GM12878 (cell line): ENCODE data around the gene SCLT1. TPM values are rescaled to one million over a fixed set of nuclear protein-coding genes. Genes with fewer than 3 reads are reported as not detected.

Experiments
- ATAC-seq: fragments of 200-7000 bp; cut with Tn5 transposase; 3 replicates; pipeline ENCODE4 v1.9.1; 2020; ENCODE audit warnings: mild to moderate bottlenecking, moderate library complexity
- BruUV-seq: library from RNA; stranded (reverse); fragments of 400-500 nt; replicated peaks from 2 replicates; lab custom pipeline; 2021; lab: Mats Ljungman, UMichigan
- CTCF ChIA-PET: fragments of 300-600 bp; sonication (Branson Sonifier 250); formaldehyde crosslinking; extraction: SDS; loops from one replicate; lab custom pipeline; 2021; ENCODE audit warnings: inconsistent platforms; lab: Yijun Ruan, JAX
- POLR2A ChIA-PET: fragments of 350-600 bp; formaldehyde crosslinking; extraction: SDS; loops from one replicate; lab custom pipeline; 2021; ENCODE audit warnings: inconsistent platforms; lab: Charles Lee
- RAD21 ChIA-PET: fragments of 300-600 bp; sonication (Branson Sonifier 250); formaldehyde crosslinking; loops from one replicate; lab custom pipeline; 2023; ENCODE audit warnings: antibody characterized with exemption; ENCODE audit not compliant: unreplicated experiment; lab: Charles Lee
- SMC1A ChIA-PET: fragments of 300-600 bp; sonication (Branson Sonifier 250); formaldehyde crosslinking; loops from one replicate; lab custom pipeline; 2023; ENCODE audit not compliant: unreplicated experiment, uncharacterized antibody; lab: Charles Lee
- DNase-seq: peaks from one replicate; pipeline ENCODE4 v3.0.0-alpha.2; 2011; ENCODE audit warnings: low read depth, low spot score
- FAIRE-seq: peaks from 3 replicates; lab custom pipeline; 2011; peaks lifted over from hg19 to GRCh38; lab: Jason Lieb, UNC
- H2AFZ ChIP-seq: 2 replicates; pipeline ENCODE4 v1.6.0; 2011; ENCODE audit warnings: low read depth, low read length, control low read depth; ENCODE audit not compliant: control insufficient read depth
- H3K27ac ChIP-seq: 2 replicates; pipeline ENCODE4 v1.5.1; 2011; ENCODE audit warnings: control low read depth; ENCODE audit not compliant: control insufficient read depth, insufficient read depth
- H3K27me3 ChIP-seq, 2 experiments: replicated peaks in 1 of 2; 2 replicates each; pipeline versions ENCODE4 v1.6.0 to v1.6.1; 2011; ENCODE audit warnings: low read length in 1 of 2; ENCODE audit not compliant: control insufficient read depth in 2 of 2, insufficient read depth in 2 of 2
- H3K36me3 ChIP-seq, 2 experiments: 2 replicates each; pipeline ENCODE4 v1.5.1; 2011; ENCODE audit warnings: low read length in 1 of 2; ENCODE audit not compliant: control insufficient read depth in 2 of 2, insufficient read depth in 2 of 2
- H3K4me1 ChIP-seq: 2 replicates; pipeline ENCODE4 v1.6.1; 2011; ENCODE audit warnings: mild to moderate bottlenecking, low read length, moderate library complexity, mixed read lengths; ENCODE audit not compliant: control insufficient read depth, insufficient read depth
- H3K4me2 ChIP-seq: 2 replicates; pipeline ENCODE4 v1.6.0; 2011; ENCODE audit warnings: control low read depth; ENCODE audit not compliant: control insufficient read depth, insufficient read depth
- H3K4me3 ChIP-seq: fragments of 200-600 bp; sonication (generic); 2 replicates; pipeline ENCODE4 v1.5.1; 2016
- H3K79me2 ChIP-seq: 2 replicates; pipeline ENCODE4 v1.6.0; 2011; ENCODE audit warnings: low read length; ENCODE audit not compliant: control insufficient read depth, insufficient read depth
- H3K9ac ChIP-seq: 2 replicates; pipeline ENCODE4 v1.8.0; 2011; ENCODE audit warnings: low read length, control low read depth, mixed read lengths; ENCODE audit not compliant: control insufficient read depth, insufficient read depth
- H3K9me3 ChIP-seq: replicated peaks from 3 replicates; pipeline ENCODE4 v1.5.1; 2011; ENCODE audit warnings: mild to moderate bottlenecking, low read length; ENCODE audit not compliant: control insufficient read depth, insufficient read depth
- H4K20me1 ChIP-seq: 2 replicates; pipeline ENCODE4 v1.6.0; 2011; ENCODE audit not compliant: control insufficient read depth, insufficient read depth
- CHD4 ChIP-seq: fragments of 200-600 bp; sonication (generic); IDR thresholded peaks from 2 replicates; pipeline ENCODE4 v1.6.1; 2016; ENCODE audit warnings: mild to moderate bottlenecking
- E4F1 ChIP-seq: fragments of 450-650 bp; IDR thresholded peaks from 2 replicates; pipeline ENCODE4 v1.6.1; 2018; ENCODE audit warnings: borderline replicate concordance, mild to moderate bottlenecking; ENCODE audit not compliant: partially characterized antibody
- ELK1 ChIP-seq: IDR thresholded peaks from 2 replicates; pipeline ENCODE4 v1.6.1; 2012; ENCODE audit warnings: low read depth, low read length, improper control_type of control experiment
- KLF5 ChIP-seq: fragments of 450-650 bp; IDR thresholded peaks from 2 replicates; pipeline ENCODE4 v1.6.1; 2014; ENCODE audit warnings: mild to moderate bottlenecking; ENCODE audit not compliant: partially characterized antibody
- MTA2 ChIP-seq: fragments of 450-650 bp; IDR thresholded peaks from 2 replicates; pipeline ENCODE4 v1.6.1; 2016; ENCODE audit warnings: low read depth, mild to moderate bottlenecking, moderate library complexity
- NR2F1 ChIP-seq: fragments of 450-650 bp; conservative IDR thresholded peaks from 2 replicates; pipeline ENCODE4 v1.6.1; 2017; ENCODE audit warnings: mild to moderate bottlenecking
- SIX5 ChIP-seq: IDR thresholded peaks from 2 replicates; pipeline ENCODE4 v1.6.1; 2011; ENCODE audit warnings: mild to moderate bottlenecking, low read depth, low read length, moderate library complexity; ENCODE audit not compliant: severe bottlenecking
- SREBF2 ChIP-seq: IDR thresholded peaks from 2 replicates; pipeline ENCODE4 v1.6.1; 2012; ENCODE audit warnings: mild to moderate bottlenecking, low read length
- STAT1 ChIP-seq: fragments of 450-650 bp; conservative IDR thresholded peaks from 2 replicates; pipeline ENCODE4 v1.6.1; 2014; ENCODE audit warnings: antibody characterized with exemption, mild to moderate bottlenecking
- SUPT20H ChIP-seq: IDR thresholded peaks from 2 replicates; pipeline ENCODE4 v1.6.1; 2011; ENCODE audit warnings: low read depth, mild to moderate bottlenecking, low read length, moderate library complexity, borderline replicate concordance; ENCODE audit not compliant: control insufficient read depth
- WRNIP1 ChIP-seq: IDR thresholded peaks from 2 replicates; pipeline ENCODE4 v1.6.1; 2011; ENCODE audit warnings: low read depth, low read length, improper control_type of control experiment, borderline replicate concordance
- ZBTB4 ChIP-seq: fragments of 450-650 bp; formaldehyde crosslinking; IDR thresholded peaks from 2 replicates; pipeline ENCODE4 v1.4.0; 2022; ENCODE audit warnings: mild to moderate bottlenecking, moderate library complexity
- ZNF687 ChIP-seq: fragments of 450-650 bp; IDR thresholded peaks from 2 replicates; pipeline ENCODE4 v1.6.1; 2017; ENCODE audit warnings: mild to moderate bottlenecking, moderate library complexity
- WGBS: methylation state at CpG from one replicate; pipeline ENCODE4 v1.1.6; 2016; ENCODE audit warnings: low lambda C conversion rate; ENCODE audit not compliant: insufficient replicate concordance, insufficient coverage; ENCODE audit errors: missing lambda C conversion rate; 5-methylcytosine and 5-hydroxymethylcytosine counted together
- in situ Hi-C: fragments of 300-500 bp; cut with MboI; formaldehyde crosslinking; loops from 9 replicates; pipeline ENCODE4 v1.14.3; 2018; ENCODE audit warnings: mixed read lengths
- intact Hi-C: fragments of 100-400 bp; cut with micrococcal nuclease; formaldehyde crosslinking; loops from one replicate; pipeline ENCODE4 v1.14.2; 2022; ENCODE audit not compliant: unreplicated experiment
- polyA plus RNA-seq, 11 experiments: library from polyadenylated mRNA; depleted of rRNA in 4 of 11; unstranded in 6 of 11; stranded (reverse) in 5 of 11; fragments of >200 nt; fragmentation: Nextera tagmentation in 4 of 11; fragmentation: Illumina TruSeq in 1 of 11; extraction: Ambion mirVana in 4 of 11; extraction: Trizol in 1 of 11; gene quantifications; 1 replicate in 1 of 11; 2 replicates in 10 of 11; pipeline versions ENCODE4 v1.2.1 to v1.2.3, GENCODE V29; 2011 to 2016; ENCODE audit warnings: inconsistent platforms in 2 of 11, missing spikeins in 2 of 11, low read depth in 1 of 11
- total RNA-seq, 4 experiments: library from RNA; depleted of rRNA in 3 of 4; stranded (reverse); fragments of >200 nt in 3 of 4; fragmentation: Illumina TruSeq in 1 of 4; extraction: Trizol in 1 of 4; gene quantifications; 2 replicates each; pipeline versions ENCODE4 v1.2.1 to v1.2.3, GENCODE V29; 2013 to 2021

The SCLT1 gene
- total and polyA plus RNA-seq, 10 of the 15 experiments (the other 5 are each of a cell fraction or from before 2014, with no cell fraction given) = 7.8 to 31.4 (median 19.6) TPM

GRCh38 chr4:129138810-129139496 lies 45.6 kb upstream of the SCLT1 start:
- ChIA-PET POLR2A (no interaction called here), CTCF (no interaction called here)
- 19% methylated on average over 6 of the region's 6 CpGs for WGBS

More at GRCh38 chr4:129138810-129139496, 45.6 kb upstream of the SCLT1 start:
- Histone ChIP-seq H4K20me1 (no peaks in the 10 kb centered on the region), H3K9ac (no peak overlapping the region), H2AFZ (no peak overlapping the region), H3K9me3 (no peaks in the 10 kb centered on the region), H3K27me3 (no peaks in the 10 kb centered on the region), H3K4me1 (no peaks in the 10 kb centered on the region), H3K4me2 (no peak overlapping the region), H3K4me3 (no peak overlapping the region), H3K27ac (no peak overlapping the region), H3K36me3 (no peaks in the 10 kb centered on the region), H3K79me2 (no peaks in the 10 kb centered on the region)
- RAD21 ChIA-PET = no interaction called here
- BruUV-seq = no TSS peak
- no peak for DNase-seq
- no peak for ATAC-seq
- in situ Hi-C loops = no loop called here
- FAIRE-seq = no peak
- TF ChIP-seq WRNIP1 (no peak), ELK1 (no peak), ZNF687 (no peak), SREBF2 (no peak), SUPT20H (no peak), NR2F1 (no peak), MTA2 (no peak), SIX5 (no peak), ZBTB4 (no peak), STAT1 (no peak), CHD4 (no peak), KLF5 (no peak), E4F1 (no peak)
- SMC1A ChIA-PET = interaction anchor here (0.6 to 1.0 kb wide), 2 partner anchors 10 to 1552 kb away, joined by 3 read pairs; no protein-coding TSS in a partner anchor
- intact Hi-C loops = no loop called here
